ENCODE results near the gene OTUB1. TPM values are rescaled to one million over a fixed set of nuclear protein-coding genes. Genes with fewer than 3 reads are reported as not detected.

The OTUB1 gene
- total RNA-seq, 4 donors from 2014 or later: 57.7 to 70.5 (median 65.4) TPM

GRCh38 chr11:63978551-63979239, 7.5 kb upstream of the OTUB1 start:
- H3K27ac ChIP-seq (replicated peaks in 1 of 4): peak overlapping the region in 3 of 4 donors; percentile 1 to 29 (median 13)
- H3K27me3 ChIP-seq: no peaks in the 10 kb centered on the region
- H3K4me1 ChIP-seq: peaks cover 26 to 53% (median 51%) of the 10 kb centered on the region in 4 donors
- intact Hi-C loops (cut with DNase I): no loop called here
- TF ChIP-seq POLR2A (IDR thresholded peaks at IDR 0.05; ENCODE audit: low read depth): no peak
- TF ChIP-seq POLR2AphosphoS5 (IDR thresholded peaks at IDR 0.05): no peak
- TF ChIP-seq EP300 (IDR thresholded peaks at IDR 0.05): no peak
- TF ChIP-seq, protein P1, sequence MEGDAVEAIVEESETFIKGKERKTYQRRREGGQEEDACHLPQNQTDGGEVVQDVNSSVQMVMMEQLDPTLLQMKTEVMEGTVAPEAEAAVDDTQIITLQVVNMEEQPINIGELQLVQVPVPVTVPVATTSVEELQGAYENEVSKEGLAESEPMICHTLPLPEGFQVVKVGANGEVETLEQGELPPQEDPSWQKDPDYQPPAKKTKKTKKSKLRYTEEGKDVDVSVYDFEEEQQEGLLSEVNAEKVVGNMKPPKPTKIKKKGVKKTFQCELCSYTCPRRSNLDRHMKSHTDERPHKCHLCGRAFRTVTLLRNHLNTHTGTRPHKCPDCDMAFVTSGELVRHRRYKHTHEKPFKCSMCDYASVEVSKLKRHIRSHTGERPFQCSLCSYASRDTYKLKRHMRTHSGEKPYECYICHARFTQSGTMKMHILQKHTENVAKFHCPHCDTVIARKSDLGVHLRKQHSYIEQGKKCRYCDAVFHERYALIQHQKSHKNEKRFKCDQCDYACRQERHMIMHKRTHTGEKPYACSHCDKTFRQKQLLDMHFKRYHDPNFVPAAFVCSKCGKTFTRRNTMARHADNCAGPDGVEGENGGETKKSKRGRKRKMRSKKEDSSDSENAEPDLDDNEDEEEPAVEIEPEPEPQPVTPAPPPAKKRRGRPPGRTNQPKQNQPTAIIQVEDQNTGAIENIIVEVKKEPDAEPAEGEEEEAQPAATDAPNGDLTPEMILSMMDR (IDR thresholded peaks at IDR 0.05): no peak
- WGBS: 74% methylated on average over 9 of the region's 10 CpGs
- no peak for DNase-seq (ENCODE audit: extremely low spot score)
- no peaks in the 10 kb centered on the region for H3K9me3 ChIP-seq
- peaks cover 5 to 19% (median 13%) of the 10 kb centered on the region in 4 donors for H3K36me3 ChIP-seq
- H3K4me3 ChIP-seq: no peak overlapping the region

GRCh38 chr11:63979426-63979825, 6.8 kb upstream of the OTUB1 start:
- Histone ChIP-seq H3K27ac (replicated peaks in 1 of 4) (peak overlapping the region in 2 of 4 donors; percentile 13 to 29), H3K27me3 (no peaks in the 10 kb centered on the region), H3K9me3 (no peaks in the 10 kb centered on the region), H3K36me3 (peaks cover 5 to 19% (median 13%) of the 10 kb centered on the region in 4 donors), H3K4me3 (no peak overlapping the region), H3K4me1 (peaks cover 26 to 50% (median 48%) of the 10 kb centered on the region in 4 donors)
- DNase-seq (ENCODE audit: extremely low spot score): no peak
- TF ChIP-seq POLR2AphosphoS5 (IDR thresholded peaks at IDR 0.05) (no peak), POLR2A (IDR thresholded peaks at IDR 0.05; ENCODE audit: low read depth) (no peak), EP300 (IDR thresholded peaks at IDR 0.05) (no peak)
- TF ChIP-seq, protein P1 (IDR thresholded peaks at IDR 0.05): no peak
- WGBS: 64% methylated on average over 4 of the region's 5 CpGs
- intact Hi-C loops (cut with DNase I): no loop called here

DNA sequence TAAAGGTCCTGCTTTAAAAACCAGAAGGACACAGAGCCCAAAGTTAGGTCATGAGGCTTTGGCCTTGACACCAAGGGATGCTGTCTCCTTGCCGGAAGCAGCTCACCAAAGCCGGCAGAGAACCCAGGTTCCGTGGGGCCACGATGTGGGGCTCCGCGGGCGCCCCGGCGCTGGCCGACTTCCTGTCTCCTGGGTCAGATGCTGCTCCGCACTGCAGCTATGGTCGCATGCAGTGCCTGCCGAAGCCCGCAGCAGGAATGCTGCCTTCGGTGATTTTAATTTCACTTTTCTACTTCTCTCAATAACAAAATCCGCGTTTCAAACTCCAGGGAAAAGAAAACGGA, 454 bp upstream of the OTUB1 start:
- no peaks in the 10 kb centered on the region for H3K9me3 ChIP-seq
- H3K4me3 ChIP-seq: peak overlapping the region; percentile 85 to 99 (median 92)
- DNase-seq (ENCODE audit: extremely low spot score): no peak
- no peak for TF ChIP-seq EP300 (IDR thresholded peaks at IDR 0.05)
- TF ChIP-seq POLR2AphosphoS5 (IDR thresholded peaks at IDR 0.05): no peak
- no peak for TF ChIP-seq POLR2A (IDR thresholded peaks at IDR 0.05; ENCODE audit: low read depth)
- TF ChIP-seq, protein P1 (IDR thresholded peaks at IDR 0.05): no peak
- intact Hi-C loops (cut with DNase I): no loop called here
- peaks cover 3 to 28% (median 16%) of the 10 kb centered on the region in 4 donors for H3K36me3 ChIP-seq
- H3K4me1 ChIP-seq: peaks cover 14 to 28% (median 26%) of the 10 kb centered on the region in 4 donors
- WGBS: under 1% methylated on average over 18 of the region's 18 CpGs
- H3K27me3 ChIP-seq: no peaks in the 10 kb centered on the region
- H3K27ac ChIP-seq (replicated peaks in 1 of 4): peak overlapping the region; percentile 82 to 92 (median 84)

DNA sequence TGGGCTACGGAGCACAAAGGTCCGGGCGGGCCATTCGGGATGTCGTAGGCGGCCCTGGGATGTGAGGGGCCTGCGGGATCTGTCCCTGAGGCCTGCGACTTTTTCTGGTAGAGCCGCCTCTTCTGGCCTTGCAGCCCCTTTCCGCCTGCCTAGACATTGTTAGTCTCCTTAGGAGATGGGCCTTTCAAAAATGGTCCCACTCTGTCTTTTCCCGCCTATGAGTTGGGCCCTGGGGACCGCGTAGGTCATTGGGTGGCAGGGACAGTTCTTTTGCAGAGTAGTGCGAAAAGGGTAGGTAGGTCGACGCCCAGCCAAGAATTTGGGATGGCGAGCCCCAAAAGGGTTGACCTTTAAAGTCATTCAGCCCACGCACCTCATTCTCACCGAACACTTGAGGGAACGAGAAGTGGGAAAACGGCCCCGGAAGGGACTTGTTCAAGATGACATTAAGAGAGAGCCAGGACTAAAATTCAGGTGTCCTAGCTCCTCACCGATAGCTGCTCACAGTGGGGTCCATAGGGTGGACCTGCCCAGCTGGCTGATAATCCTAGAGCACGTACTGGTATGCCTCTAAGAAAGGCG, 785 bp downstream of the OTUB1 start:
- Histone ChIP-seq H3K4me3 (peak overlapping the region; percentile 85 to 99 (median 92)), H3K9me3 (no peaks in the 10 kb centered on the region), H3K27ac (replicated peaks in 1 of 4) (peak overlapping the region; percentile 82 to 92 (median 84)), H3K27me3 (no peaks in the 10 kb centered on the region), H3K36me3 (peaks cover 4 to 40% (median 27%) of the 10 kb centered on the region in 4 donors), H3K4me1 (peaks cover 14 to 28% (median 26%) of the 10 kb centered on the region in 4 donors)
- intact Hi-C loops (cut with DNase I): no loop called here
- WGBS: 54% methylated on average over 15 of the region's 25 CpGs
- no peak for DNase-seq (ENCODE audit: extremely low spot score)
- TF ChIP-seq EP300 (IDR thresholded peaks at IDR 0.05) (no peak), POLR2A (IDR thresholded peaks at IDR 0.05; ENCODE audit: low read depth) (no peak), POLR2AphosphoS5 (IDR thresholded peaks at IDR 0.05) (no peak)
- TF ChIP-seq, protein P1 (IDR thresholded peaks at IDR 0.05): no peak

Measured in esophagus muscularis mucosa (tissue), 4 donors.